GM12878 (cell line): ENCODE results near the gene CLEC16A. TPM values are rescaled to one million over a fixed set of nuclear protein-coding genes. Genes with fewer than 3 reads are reported as not detected.

ENCODE experiments used
- CTCF ChIP-seq, 3 experiments: IDR thresholded peaks in 2 of 3; conservative IDR thresholded peaks in 1 of 3; 2 replicates each; pipeline ENCODE4 v1.5.1; 2011; ENCODE audit warnings: low read depth in 3 of 3, low read length in 3 of 3, mild to moderate bottlenecking in 3 of 3, control low read depth in 2 of 3, moderate library complexity in 2 of 3, inconsistent platforms in 1 of 3, mixed read lengths in 1 of 3; ENCODE audit not compliant: control insufficient read depth in 2 of 3, insufficient read depth in 1 of 3; ENCODE audit errors: extremely low read depth in 1 of 3
- JUND ChIP-seq: IDR thresholded peaks from 2 replicates; pipeline ENCODE4 v1.6.1; 2012; ENCODE audit warnings: low read depth, mild to moderate bottlenecking, low read length, improper control_type of control experiment, moderate library complexity
- MEF2A ChIP-seq: IDR thresholded peaks from 2 replicates; pipeline ENCODE4 v1.6.1; 2011; ENCODE audit warnings: low read depth, mild to moderate bottlenecking, low read length, moderate library complexity; ENCODE audit not compliant: insufficient read depth
- RB1 ChIP-seq: fragments of 450-650 bp; formaldehyde crosslinking; IDR thresholded peaks from 2 replicates; pipeline ENCODE4 v1.6.1; 2017; ENCODE audit warnings: mild to moderate bottlenecking, borderline replicate concordance
- SKIL ChIP-seq: fragments of 450-650 bp; IDR thresholded peaks from 2 replicates; pipeline ENCODE4 v1.6.1; 2017; ENCODE audit warnings: mild to moderate bottlenecking, low read depth, inconsistent platforms; ENCODE audit not compliant: poor library complexity, severe bottlenecking
- SMAD1 ChIP-seq: fragments of 450-650 bp; IDR thresholded peaks from 2 replicates; pipeline ENCODE4 v1.6.1; 2018; ENCODE audit warnings: mild to moderate bottlenecking, low read depth; ENCODE audit not compliant: partially characterized antibody
- ZNF592 ChIP-seq: fragments of 450-650 bp; IDR thresholded peaks from 2 replicates; pipeline ENCODE4 v1.6.1; 2017; ENCODE audit warnings: mild to moderate bottlenecking, moderate library complexity
- polyA plus RNA-seq, 11 experiments: library from polyadenylated mRNA; depleted of rRNA in 4 of 11; unstranded in 6 of 11; stranded (reverse) in 5 of 11; fragments of >200 nt; fragmentation: Nextera tagmentation in 4 of 11; fragmentation: Illumina TruSeq in 1 of 11; extraction: Ambion mirVana in 4 of 11; extraction: Trizol in 1 of 11; gene quantifications; 1 replicate in 1 of 11; 2 replicates in 10 of 11; pipeline versions ENCODE4 v1.2.1 to v1.2.3, GENCODE V29; 2011 to 2016; ENCODE audit warnings: inconsistent platforms in 2 of 11, missing spikeins in 2 of 11, low read depth in 1 of 11
- total RNA-seq, 4 experiments: library from RNA; depleted of rRNA in 3 of 4; stranded (reverse); fragments of >200 nt in 3 of 4; fragmentation: Illumina TruSeq in 1 of 4; extraction: Trizol in 1 of 4; gene quantifications; 2 replicates each; pipeline versions ENCODE4 v1.2.1 to v1.2.3, GENCODE V29; 2013 to 2021

The CLEC16A gene
- total and polyA plus RNA-seq, 10 of the 15 experiments (the other 5 are each of a cell fraction or from before 2014, with no cell fraction given) = 1.5 to 28.8 (median 19.2) TPM

GRCh38 chr16:10923146-10923649 is 21.2 kb upstream of the CLEC16A start (continued):
- TF ChIP-seq CTCF (IDR thresholded peaks at IDR 0.05 in 2 of 3, conservative IDR thresholded peaks at IDR 0.05 in 1 of 3; ENCODE audit: control insufficient read depth in 2 of 3, extremely low read depth in 1 of 3, insufficient read depth in 1 of 3, low read depth in 3 of 3, low read length in 3 of 3) (no peak), JUND (no peak), SKIL (no peak), ZNF592 (no peak), MEF2A (no peak), SMAD1 (no peak), RB1 (no peak)
